NCI-H345 (cell line): Measurements from ENCODE around the gene PITPNM3.

ENCODE experiments used
- DNase-seq: peaks from one replicate; lab custom pipeline; 2025; lab: John Stamatoyannopoulos, UW

The PITPNM3 gene

GRCh38 chr17:6462692-6463091 lies 93.7 kb downstream of the PITPNM3 start:
- DNase-seq = no peak

DNA sequence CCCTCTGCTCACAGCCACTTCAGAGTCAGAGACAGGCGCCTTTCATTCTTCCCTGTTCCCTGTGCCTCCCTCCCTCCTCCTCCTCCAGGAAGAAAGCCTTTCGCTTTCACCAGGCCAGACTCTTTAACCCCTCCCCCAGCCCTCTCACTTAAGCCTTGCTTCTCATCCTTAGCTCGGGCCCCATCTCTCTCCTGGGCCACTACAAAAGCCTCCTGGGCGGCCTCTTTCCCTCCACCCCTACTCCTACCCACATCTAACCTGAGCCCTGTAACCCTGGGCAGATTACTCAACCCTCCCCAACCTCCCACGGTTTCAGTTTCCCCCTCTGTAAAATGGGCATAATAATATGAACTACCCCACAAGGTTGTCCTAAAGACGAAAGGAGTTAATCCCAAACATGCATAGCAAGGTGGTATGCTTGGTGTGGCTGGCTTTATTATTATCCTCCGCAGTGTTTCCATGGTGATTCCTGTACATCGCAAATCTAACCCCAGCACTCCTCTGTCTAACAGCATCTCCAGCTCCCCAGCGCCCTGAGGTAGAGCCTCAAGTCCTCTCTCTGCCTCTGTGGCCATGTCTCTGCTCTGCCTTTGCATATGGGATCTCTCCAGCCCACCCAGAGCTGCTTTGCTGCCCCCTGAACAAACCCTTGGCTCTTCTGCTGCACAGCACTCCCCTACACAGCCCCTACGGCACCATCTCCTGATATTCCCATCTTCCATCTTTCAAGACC lies 94.4 kb downstream of the PITPNM3 start:
- no peak for DNase-seq

DNA sequence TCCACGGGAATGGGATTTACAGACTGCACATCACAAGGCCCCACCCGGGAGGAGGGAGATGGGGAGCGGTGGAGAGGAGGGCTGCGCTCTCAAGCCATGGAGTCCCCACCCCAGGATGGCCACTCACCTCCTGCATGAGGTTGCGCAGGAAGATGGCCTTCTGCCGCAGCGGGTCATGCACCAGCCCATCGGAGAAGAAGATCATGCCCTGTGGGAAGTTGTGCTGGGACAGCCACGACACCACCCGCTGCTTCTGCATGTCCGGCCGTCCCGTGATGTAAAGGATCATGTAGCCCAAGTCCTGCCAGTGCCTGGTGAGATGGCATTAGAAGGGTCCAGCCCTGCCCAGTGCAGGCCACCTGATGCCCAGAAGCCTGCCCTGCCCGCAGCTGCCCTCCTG lies 95.1 kb downstream of the PITPNM3 start:
- no peak for DNase-seq

DNA sequence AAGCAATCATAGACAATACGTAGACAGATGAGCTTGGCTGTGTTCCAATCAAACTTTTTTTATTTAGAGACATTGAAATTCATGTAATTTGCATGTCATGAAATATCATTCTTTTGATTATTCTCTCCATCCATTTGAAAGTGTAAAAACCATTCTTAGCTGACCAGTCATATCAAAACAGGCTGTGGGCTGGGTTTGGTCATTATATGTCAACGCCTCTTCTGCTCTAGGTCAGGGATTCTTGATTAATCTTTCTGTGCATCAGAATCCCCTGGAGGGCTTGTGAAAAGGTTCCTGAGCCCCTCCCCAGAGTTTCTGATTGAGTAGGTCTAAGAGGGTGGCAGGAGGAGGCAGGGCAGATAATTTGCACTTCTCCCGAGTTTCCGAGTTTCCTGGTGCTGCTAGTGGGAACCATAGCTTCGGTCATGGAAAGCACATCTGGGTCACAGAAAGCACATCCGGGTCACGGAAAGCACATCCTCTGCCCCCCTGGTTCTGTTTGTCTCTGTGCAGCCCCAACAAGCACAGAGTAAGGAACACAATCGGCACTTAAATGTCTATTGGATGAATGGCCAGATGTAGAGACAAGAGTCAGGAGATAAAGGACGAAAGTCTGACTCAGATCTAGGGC lies 95.7 kb downstream of the PITPNM3 start:
- DNase-seq = no peak

DNA sequence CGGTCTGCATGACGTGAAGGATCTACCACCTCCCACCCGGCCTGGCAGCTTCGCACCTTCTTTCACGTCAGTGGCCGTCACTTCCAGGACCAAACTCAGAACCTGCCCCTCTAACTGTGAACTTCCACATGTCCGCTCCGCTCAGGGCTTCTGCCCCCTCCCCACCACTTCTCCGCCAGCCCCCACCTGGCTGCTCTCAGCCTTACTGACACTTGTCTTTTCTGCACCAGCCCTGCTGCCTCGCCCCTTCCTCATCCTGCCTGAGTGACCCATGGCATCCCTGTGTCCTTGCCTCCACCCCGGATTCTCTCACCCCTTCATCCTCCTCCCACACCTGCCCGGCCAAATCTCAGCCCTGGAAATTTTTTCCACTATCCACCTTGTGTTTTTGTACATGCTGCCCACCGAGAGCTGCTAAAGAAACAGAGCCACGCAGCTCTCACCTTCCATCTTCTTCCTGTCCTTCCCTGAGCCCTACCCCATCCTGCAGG lies 97.8 kb downstream of the PITPNM3 start:
- no peak for DNase-seq

GRCh38 chr17:6457688-6458459 lies 98.5 kb downstream of the PITPNM3 start:
- DNase-seq = no peak

DNA sequence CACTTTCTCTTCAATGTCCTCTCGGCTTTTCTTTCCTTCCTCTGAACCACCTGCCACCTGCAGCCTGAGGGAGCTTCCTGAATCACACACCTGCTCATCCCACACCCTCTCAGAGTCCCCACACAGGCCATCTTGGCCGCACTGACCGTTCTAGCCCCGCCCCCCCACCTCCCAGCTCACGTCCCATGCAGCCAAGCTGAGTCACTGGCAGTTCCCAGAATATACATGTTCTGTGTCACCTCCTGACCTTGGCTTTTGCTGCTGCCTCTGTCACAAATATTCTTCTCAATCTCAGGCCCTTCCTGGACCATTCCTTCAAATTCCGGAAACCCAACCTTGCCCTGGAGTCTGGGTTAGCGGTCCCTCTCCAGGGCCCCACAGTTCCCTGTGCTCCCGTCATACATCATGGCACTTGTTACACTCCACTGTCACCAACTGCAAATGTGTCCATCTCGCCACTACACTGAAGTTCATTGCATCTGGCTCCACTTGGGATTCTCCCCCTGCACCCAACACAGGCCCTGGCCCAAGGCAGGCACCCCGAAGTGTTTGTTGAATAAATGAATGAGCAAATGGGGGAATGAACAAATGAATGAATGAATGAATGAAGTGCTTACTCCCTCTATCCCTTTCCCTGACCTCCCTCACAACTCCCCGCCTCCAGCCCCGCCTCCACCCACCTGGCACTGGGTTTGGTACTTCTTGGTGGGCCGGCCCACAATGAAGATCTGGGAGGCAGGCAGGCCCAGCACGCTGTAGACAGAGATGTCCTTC lies 99.3 kb downstream of the PITPNM3 start:
- DNase-seq = no peak

DNA sequence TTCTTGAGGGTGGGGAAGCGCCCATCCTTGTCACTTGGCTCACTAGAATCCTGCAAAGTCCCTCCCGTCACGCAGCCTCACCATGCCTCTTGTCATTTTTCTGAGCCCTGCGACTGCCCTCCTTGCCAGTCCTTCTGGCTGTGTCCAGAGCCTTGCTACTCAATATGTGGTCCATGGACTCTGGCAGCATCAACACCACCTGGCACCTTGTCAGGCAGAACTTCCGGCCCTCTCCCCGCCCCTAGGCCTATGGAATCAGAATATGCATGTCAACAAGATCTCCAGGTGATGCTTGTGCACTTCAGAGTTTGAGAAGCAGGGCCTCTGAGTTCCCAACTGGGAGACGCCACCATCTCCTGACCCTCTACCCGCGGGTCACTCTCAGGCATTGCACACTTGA lies 100.0 kb downstream of the PITPNM3 start:
- no peak for DNase-seq

- DNase-seq = no peak
These were observed 101.0 kb downstream of the PITPNM3 start for GRCh38 chr17:6455321-6455705.

DNA sequence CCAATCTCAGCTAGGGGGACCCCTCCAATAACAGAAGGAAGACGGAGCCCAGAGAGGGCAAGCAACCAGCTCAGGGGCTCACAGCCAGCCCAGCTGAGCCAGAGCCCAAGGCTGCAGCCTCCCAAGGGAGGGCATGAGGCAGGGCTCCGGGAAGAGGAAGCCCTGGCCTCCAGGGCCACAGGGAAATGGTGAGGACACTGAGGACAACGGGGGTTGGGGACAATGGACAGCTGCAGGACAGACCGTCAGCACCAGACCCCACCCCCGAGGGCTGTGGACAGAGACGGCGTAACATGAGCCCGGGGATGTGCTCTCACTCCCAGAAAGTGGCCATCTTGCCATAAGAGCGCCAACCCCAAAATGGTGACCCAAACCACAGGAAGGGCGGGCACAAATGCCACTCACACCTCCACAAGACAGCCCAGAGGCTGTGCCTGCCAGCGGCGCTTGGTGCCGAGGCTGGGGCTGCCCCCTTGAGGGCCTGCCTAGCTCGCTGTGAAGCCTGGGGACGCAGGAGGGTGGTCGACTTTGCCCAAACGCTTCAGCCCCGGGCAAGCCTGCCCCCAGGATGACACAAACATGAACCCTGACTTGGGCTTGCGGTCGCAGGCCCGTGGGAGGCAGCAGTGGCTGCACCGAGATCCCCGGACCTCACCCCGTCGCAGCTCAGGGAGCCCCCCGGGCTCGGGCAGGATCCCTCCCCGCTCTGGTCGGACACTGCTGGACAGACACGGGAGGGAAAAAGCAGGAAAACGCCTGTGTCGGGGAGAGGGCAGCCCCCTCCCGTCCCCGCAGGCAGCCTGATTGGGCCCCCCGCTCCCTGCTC lies 101.6 kb downstream of the PITPNM3 start:
- no peak for DNase-seq

- no peak for DNase-seq
These were observed 102.9 kb downstream of the PITPNM3 start for GRCh38 chr17:6453279-6454024.

DNA sequence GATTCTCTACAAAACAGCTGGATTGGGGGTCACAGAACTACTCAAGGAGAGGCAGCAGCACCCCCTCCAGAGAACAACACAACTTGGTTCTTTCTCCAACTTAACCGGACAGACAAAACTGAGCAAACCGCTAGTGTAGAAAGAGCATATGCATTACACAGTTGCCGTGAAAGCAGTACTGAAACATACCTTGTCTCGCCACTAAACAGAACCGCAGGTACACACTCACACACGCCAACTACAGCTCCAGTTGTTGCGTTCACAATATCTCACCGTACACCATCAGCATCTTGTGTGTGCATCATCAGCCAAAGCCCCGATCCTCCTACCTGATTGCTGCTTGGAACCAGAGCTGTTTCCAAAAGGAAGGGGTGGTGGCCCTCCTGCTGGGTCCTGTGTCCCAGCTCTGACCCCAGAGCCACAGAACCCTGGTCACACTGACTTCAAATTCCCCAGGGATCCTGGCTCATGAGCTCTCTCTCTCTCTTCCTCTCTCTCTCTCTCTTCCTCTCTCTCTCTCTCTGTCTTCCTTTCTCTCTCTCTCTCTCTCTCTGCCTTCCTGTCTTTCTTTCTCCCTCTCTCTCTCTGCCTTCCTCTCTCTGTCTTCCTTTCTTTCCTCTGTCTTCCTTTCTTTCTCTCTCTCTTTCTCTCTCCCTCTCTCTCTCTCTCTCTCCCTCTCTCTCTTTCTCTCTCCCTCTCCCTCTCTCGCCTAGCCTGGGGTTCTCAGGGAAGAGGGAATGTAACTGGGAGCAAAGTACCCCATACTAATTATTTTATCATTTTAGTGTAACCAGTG lies 103.7 kb downstream of the PITPNM3 start:
- no peak for DNase-seq

DNA sequence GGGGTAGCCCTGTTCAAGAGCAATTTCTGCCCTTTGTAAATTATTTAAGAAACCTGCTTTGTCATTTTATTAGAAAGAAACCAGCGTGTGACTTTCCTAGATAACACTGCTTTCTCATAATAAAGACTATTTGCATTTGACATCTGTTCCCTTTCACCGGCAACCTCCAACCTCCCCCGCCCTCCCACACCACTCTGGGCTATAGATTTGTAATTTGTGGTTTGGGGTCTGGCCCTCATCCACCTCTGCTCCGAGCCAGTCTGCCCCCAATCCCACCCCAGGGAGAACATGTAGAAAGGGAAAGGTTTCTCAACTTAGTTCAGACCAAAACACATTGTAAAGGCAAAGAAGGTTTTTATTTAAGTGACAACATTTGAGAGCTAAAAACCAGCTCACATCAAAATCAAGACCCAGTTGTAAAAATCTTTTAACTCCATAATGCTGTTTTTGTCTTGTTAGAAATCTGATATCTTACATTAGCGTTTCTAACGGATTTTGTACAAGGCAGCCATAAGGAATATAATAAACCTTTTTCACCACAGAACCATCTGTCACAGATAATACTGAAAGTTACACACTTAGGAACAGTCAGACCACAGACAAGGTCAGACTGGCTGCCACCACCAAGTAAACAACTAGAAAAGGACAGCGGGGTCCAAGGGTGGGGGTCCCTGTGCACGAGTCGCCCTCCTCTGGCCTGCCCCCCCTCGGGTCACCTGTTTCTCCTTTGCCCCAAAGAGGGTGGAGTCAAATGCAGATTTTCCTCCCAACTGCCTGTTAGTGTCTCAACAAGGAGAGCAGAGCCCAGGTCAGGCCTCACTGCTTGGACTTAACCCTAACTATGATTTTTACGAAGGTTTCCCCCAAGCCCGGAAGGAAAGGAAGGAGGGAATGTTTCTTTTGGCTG lies 105.2 kb downstream of the PITPNM3 start:
- no peak for DNase-seq

DNA sequence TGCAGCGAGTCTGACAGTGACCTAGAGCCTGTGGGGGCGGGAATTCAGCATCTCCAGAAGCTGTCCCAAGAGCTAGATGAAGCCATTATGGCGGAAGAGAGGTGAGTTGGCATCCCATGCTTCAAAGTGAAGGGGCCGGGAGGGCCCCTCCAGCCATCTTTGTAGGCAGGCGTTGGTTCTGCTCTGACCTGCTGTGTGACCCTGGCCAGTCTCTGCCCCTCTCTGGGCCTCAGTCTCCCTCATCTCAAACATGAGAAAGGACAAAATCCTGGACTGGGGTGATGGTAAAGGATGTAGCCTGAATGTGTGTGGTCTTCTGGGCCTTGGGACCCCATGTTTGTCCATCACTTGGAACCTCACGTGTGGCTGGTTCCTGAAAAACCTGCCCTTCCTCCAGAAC lies 107.0 kb downstream of the PITPNM3 start:
- no peak for DNase-seq

GRCh38 chr17:6448473-6448872 lies 107.9 kb downstream of the PITPNM3 start:
- DNase-seq = no peak

GRCh38 chr17:6446516-6447100 lies 109.7 kb downstream of the PITPNM3 start:
- DNase-seq = no peak

DNA sequence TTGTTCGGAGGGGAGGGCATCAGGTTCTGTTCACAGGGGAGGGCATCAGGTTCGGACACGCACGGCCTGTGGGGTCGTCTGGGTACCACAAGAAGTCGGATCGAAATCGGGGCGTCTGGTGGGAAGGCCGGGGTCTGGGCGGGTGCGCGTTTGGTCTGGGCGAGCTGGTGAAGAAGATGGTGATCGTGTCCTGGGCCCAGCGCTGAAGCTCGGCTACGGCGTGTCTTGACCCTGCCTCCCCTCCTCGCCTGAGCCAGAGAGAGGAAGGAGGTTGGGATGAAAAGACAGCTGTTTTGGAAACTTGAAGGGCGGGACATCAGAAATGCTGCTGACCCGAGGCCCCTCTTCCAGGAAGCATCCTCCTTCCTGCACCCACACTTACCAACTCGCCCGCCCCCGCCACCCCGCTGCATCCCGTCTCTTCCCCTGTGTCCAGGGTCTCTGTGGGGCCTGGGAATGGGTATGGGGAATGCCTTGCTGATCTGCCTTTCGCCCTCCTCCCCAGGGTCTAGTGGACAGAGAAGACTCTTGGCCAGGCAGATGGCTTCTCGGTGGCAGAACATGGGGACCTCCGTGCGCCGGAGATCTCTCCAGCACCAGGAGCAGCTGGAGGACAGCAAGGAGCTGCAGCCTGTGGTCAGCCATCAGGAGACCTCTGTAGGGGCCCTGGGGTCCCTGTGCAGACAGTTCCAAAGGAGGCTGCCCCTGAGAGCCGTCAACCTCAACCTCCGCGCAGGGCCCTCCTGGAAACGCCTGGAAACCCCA lies 111.6 kb downstream of the PITPNM3 start:
- no peak for DNase-seq
